BLaER1 treated with 17β-estradiol and CSF1 and Interleukin-3, amounts not matched to agents 10 nM and 100 nM (cell line): ENCODE data around the gene MAML3.
A peak's percentile ranks its signal among the peaks of the same experiment; 100 is the strongest.

Source experiments
- H3K27ac ChIP-seq, 11 experiments: shearing (Covaris generic); formaldehyde crosslinking; 2 replicates each; pipeline ENCODE4 v1.8.1; 2022
- H3K27me3 ChIP-seq, 11 experiments: shearing (Covaris generic); formaldehyde crosslinking; 2 replicates each; pipeline ENCODE4 v1.8.1; 2022
- H3K36me3 ChIP-seq, 11 experiments: shearing (Covaris generic); formaldehyde crosslinking; 2 replicates each; pipeline ENCODE4 v1.8.1; 2022
- H3K4me1 ChIP-seq, 10 experiments: shearing (Covaris generic); formaldehyde crosslinking; 2 replicates each; pipeline ENCODE4 v1.8.1; 2022
- H3K4me2 ChIP-seq, 11 experiments: shearing (Covaris generic); formaldehyde crosslinking; 2 replicates each; pipeline ENCODE4 v1.8.1; 2022
- H3K4me3 ChIP-seq, 10 experiments: shearing (Covaris generic); formaldehyde crosslinking; 2 replicates each; pipeline ENCODE4 v1.8.1; 2022
- H3K9ac ChIP-seq, 11 experiments: shearing (Covaris generic); formaldehyde crosslinking; 2 replicates each; pipeline ENCODE4 v1.8.1; 2022
- H3K9me3 ChIP-seq, 11 experiments: shearing (Covaris generic); formaldehyde crosslinking; replicated peaks in 1 of 11; 2 replicates each; pipeline ENCODE4 v1.8.1; 2022
- H4K20me1 ChIP-seq, 11 experiments: shearing (Covaris generic); formaldehyde crosslinking; 2 replicates each; pipeline ENCODE4 v1.8.1; 2022
- Cebpa-rat ChIP-seq, 11 experiments: shearing (Covaris generic); IDR thresholded peaks; 2 replicates each; pipeline ENCODE4 v1.8.1; 2022

MAML3 gene

DNA sequence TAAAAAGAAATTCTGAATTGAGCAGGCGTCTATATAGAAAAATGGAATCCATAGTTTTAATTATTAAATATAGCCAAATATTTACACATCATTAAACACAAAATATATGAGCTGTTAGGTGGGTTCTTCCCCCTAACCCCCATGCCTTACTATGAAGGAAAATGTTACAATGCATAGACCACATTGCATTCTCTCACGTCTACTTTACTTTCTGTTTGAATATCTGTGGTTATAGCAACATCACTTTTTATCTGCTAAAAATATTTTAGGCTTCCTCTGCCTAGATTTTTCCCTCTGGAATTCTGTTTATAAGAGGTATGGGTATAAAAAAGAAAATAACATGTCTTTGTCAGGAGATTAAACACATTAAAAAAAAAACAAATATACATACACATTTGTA lies 73.1 kb downstream of the MAML3 start:
- Histone ChIP-seq H3K27me3 (no peaks in the 10 kb centered on the region), H3K36me3 (peaks cover 0 to 8% (median under 1%) of the 10 kb centered on the region in 11 experiments; a peak in 2 of 22 replicates), H3K9ac (no peak overlapping the region), H3K4me2 (peak overlapping the region in 8 of 11 experiments; percentile 5 to 39 (median 11); a peak in 12 of 22 replicates), H3K4me1 (peaks cover 16 to 43% (median 30%) of the 10 kb centered on the region in 10 experiments), H4K20me1 (peaks cover 0 to 41% (median 10%) of the 10 kb centered on the region in 11 experiments; a peak in 10 of 22 replicates), H3K27ac (no peak overlapping the region), H3K4me3 (no peak overlapping the region), H3K9me3 (no peaks in the 10 kb centered on the region; a peak in 1 of 22 replicates)
- no peak for TF ChIP-seq Cebpa-rat (IDR thresholded peaks at IDR 0.05)

- no peaks in the 10 kb centered on the region for H3K9me3 ChIP-seq
- no peak overlapping the region for H3K27ac ChIP-seq
- H3K9ac ChIP-seq = no peak overlapping the region
- peaks cover 0 to 56% (median 13%) of the 10 kb centered on the region in 11 experiments; a peak in 10 of 22 replicates for H4K20me1 ChIP-seq
- no peak for TF ChIP-seq Cebpa-rat (IDR thresholded peaks at IDR 0.05)
- no peaks in the 10 kb centered on the region for H3K27me3 ChIP-seq
- H3K4me1 ChIP-seq = peaks cover 9 to 40% (median 20%) of the 10 kb centered on the region in 10 experiments; a peak in 19 of 20 replicates
- no peak overlapping the region; a peak in 1 of 22 replicates for H3K4me2 ChIP-seq
- H3K4me3 ChIP-seq = no peak overlapping the region
- H3K36me3 ChIP-seq = peaks cover 0 to 4% (median 0%) of the 10 kb centered on the region in 11 experiments; a peak in 1 of 22 replicates
These were observed 75.6 kb downstream of the MAML3 start for GRCh38 chr4:140078366-140078765.

GRCh38 chr4:140076307-140076706 lies 77.7 kb downstream of the MAML3 start:
- Histone ChIP-seq H3K9ac (no peak overlapping the region), H3K27me3 (no peaks in the 10 kb centered on the region), H3K9me3 (no peaks in the 10 kb centered on the region), H3K27ac (no peak overlapping the region), H3K4me2 (peak overlapping the region in 4 of 11 experiments; percentile 8 to 29 (median 14); a peak in 4 of 22 replicates), H3K4me1 (peaks cover 22 to 44% (median 32%) of the 10 kb centered on the region in 10 experiments), H3K4me3 (no peak overlapping the region), H4K20me1 (peaks cover 0 to 51% (median 11%) of the 10 kb centered on the region in 11 experiments; a peak in 11 of 22 replicates), H3K36me3 (peaks cover 0 to 5% (median 0%) of the 10 kb centered on the region in 11 experiments; a peak in 1 of 22 replicates)
- no peak for TF ChIP-seq Cebpa-rat (IDR thresholded peaks at IDR 0.05)

DNA sequence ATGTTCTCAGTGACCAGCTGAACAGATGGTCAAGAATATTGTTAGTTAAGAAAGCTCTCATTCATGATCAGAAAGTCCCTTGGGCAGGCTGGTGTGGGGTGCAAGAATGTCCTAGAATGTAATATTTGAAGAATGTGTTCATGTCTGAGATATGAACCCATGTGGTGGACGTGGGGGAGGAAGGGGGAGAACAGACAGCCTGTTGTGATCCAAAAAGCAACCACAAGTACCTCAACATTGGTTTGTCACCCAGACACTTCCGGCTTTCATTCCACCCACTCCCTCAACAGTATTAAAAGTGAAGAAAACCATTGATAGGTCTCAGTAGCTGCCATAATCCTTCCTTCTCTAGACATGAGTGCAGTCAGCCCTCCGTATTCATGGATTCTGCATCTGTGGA lies 82.2 kb downstream of the MAML3 start:
- peaks cover 26 to 55% (median 36%) of the 10 kb centered on the region in 10 experiments for H3K4me1 ChIP-seq

GRCh38 chr4:140070973-140071372 lies 83.0 kb downstream of the MAML3 start:
- Histone ChIP-seq H3K9ac (no peak overlapping the region), H3K4me3 (no peak overlapping the region), H3K27me3 (no peaks in the 10 kb centered on the region), H3K9me3 (no peaks in the 10 kb centered on the region), H3K36me3 (peaks cover 0 to 5% (median 0%) of the 10 kb centered on the region in 11 experiments; a peak in 1 of 22 replicates), H4K20me1 (peaks cover 0 to 80% (median 22%) of the 10 kb centered on the region in 11 experiments; a peak in 16 of 22 replicates), H3K27ac (no peak overlapping the region), H3K4me2 (peak overlapping the region; percentile 40 to 85 (median 67)), H3K4me1 (peaks cover 26 to 52% (median 35%) of the 10 kb centered on the region in 10 experiments)
- no peak for TF ChIP-seq Cebpa-rat (IDR thresholded peaks at IDR 0.05)

More for the DNA sequence above, 82.2 kb downstream of the MAML3 start:
- no peaks in the 10 kb centered on the region for H3K27me3 ChIP-seq
- H3K4me2 ChIP-seq = peak overlapping the region; percentile 40 to 85 (median 67)
- no peaks in the 10 kb centered on the region for H3K9me3 ChIP-seq
- peaks cover 0 to 71% (median 29%) of the 10 kb centered on the region in 11 experiments; a peak in 16 of 22 replicates for H4K20me1 ChIP-seq
- no peak overlapping the region for H3K27ac ChIP-seq
- H3K4me3 ChIP-seq = no peak overlapping the region
- no peak overlapping the region for H3K9ac ChIP-seq
- TF ChIP-seq Cebpa-rat (IDR thresholded peaks at IDR 0.05) = no peak
- H3K36me3 ChIP-seq = peaks cover 0 to 5% (median 0%) of the 10 kb centered on the region in 11 experiments; a peak in 1 of 22 replicates

DNA sequence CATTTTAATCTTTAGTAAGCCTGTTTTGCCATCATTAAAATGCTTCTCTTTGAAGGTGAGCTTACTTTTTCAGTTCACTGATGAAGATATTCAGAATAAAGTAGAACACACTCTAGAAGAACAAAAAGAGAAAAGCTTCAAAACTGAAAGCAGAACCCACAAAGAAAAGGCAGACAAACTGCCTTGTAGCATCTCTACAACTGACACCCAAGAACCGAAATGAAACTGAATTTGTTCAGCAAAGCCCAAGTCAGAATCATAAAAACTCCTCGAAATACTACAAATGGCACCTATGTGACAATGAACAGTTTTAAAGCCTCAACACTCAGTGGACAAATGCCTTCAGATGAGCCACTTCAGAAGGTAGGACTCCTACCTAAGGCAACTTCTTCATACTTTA lies 83.6 kb downstream of the MAML3 start:
- no peak overlapping the region for H3K27ac ChIP-seq
- no peaks in the 10 kb centered on the region for H3K27me3 ChIP-seq
- H3K4me1 ChIP-seq = peaks cover 26 to 52% (median 35%) of the 10 kb centered on the region in 10 experiments
- TF ChIP-seq Cebpa-rat (IDR thresholded peaks at IDR 0.05) = no peak
- H3K4me3 ChIP-seq = no peak overlapping the region
- H3K9ac ChIP-seq = no peak overlapping the region
- H4K20me1 ChIP-seq = peaks cover 0 to 80% (median 27%) of the 10 kb centered on the region in 11 experiments; a peak in 15 of 22 replicates
- H3K36me3 ChIP-seq = peaks cover 0 to 5% (median 0%) of the 10 kb centered on the region in 11 experiments; a peak in 1 of 22 replicates
- peak overlapping the region; percentile 40 to 85 (median 67) for H3K4me2 ChIP-seq
- no peaks in the 10 kb centered on the region for H3K9me3 ChIP-seq

GRCh38 chr4:140069066-140069465 lies 84.9 kb downstream of the MAML3 start:
- Histone ChIP-seq H3K4me2 (peak overlapping the region in 4 of 11 experiments; percentile 24 to 56 (median 52); a peak in 7 of 22 replicates), H3K9me3 (no peaks in the 10 kb centered on the region), H3K9ac (no peak overlapping the region), H3K4me3 (no peak overlapping the region), H3K27ac (no peak overlapping the region), H3K27me3 (no peaks in the 10 kb centered on the region), H4K20me1 (peaks cover 0 to 84% (median 32%) of the 10 kb centered on the region in 11 experiments; a peak in 15 of 22 replicates), H3K4me1 (peaks cover 26 to 52% (median 35%) of the 10 kb centered on the region in 10 experiments), H3K36me3 (peaks cover 0 to 5% (median 0%) of the 10 kb centered on the region in 11 experiments; a peak in 1 of 22 replicates)
- TF ChIP-seq Cebpa-rat (IDR thresholded peaks at IDR 0.05) = no peak

DNA sequence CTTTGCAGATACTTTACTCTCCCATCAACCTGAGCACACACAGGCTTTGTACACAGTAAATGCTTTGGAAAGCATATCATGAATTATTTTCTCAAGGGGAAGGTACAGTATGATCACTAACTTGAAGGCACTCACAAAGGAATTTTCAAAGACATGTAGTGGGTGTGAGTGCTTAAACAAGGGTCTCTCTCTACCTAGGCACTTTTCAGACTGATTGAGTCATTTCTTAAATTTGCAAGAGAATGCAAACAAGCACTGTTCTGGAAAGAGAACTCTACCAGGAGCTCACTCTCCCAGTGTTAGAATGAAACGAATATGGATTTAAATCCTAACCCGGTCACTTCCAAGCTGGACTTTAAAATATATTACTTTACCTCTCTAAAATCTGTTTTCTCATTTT lies 85.7 kb downstream of the MAML3 start:
- TF ChIP-seq Cebpa-rat (IDR thresholded peaks at IDR 0.05) = no peak
- peaks cover 26 to 52% (median 35%) of the 10 kb centered on the region in 10 experiments for H3K4me1 ChIP-seq
- H3K9ac ChIP-seq = no peak overlapping the region
- H4K20me1 ChIP-seq = peaks cover 0 to 91% (median 32%) of the 10 kb centered on the region in 11 experiments; a peak in 15 of 22 replicates
- no peak overlapping the region for H3K4me3 ChIP-seq
- H3K36me3 ChIP-seq = no peaks in the 10 kb centered on the region
- H3K27me3 ChIP-seq = no peaks in the 10 kb centered on the region
- peak overlapping the region in 2 of 11 experiments; percentile 51 to 56; a peak in 3 of 22 replicates for H3K4me2 ChIP-seq
- no peak overlapping the region for H3K27ac ChIP-seq
- H3K9me3 ChIP-seq = no peaks in the 10 kb centered on the region

GRCh38 chr4:140066031-140066930 lies 87.7 kb downstream of the MAML3 start:
- TF ChIP-seq Cebpa-rat (IDR thresholded peaks at IDR 0.05) = no peak
- Histone ChIP-seq H3K4me3 (no peak overlapping the region), H3K4me1 (peaks cover 20 to 46% (median 29%) of the 10 kb centered on the region in 10 experiments), H3K27me3 (no peaks in the 10 kb centered on the region), H3K9me3 (no peaks in the 10 kb centered on the region), H3K36me3 (no peaks in the 10 kb centered on the region), H3K9ac (no peak overlapping the region), H4K20me1 (peaks cover 0 to 85% (median 25%) of the 10 kb centered on the region in 11 experiments; a peak in 15 of 22 replicates), H3K4me2 (no peak overlapping the region), H3K27ac (no peak overlapping the region)
